ENCODE data around the gene AKT1.
"Not testable (repeated sequence)": the region's sequence is repeated elsewhere in the genome, so short reads cannot be mapped to it uniquely, and the experiment has no call there.

Gene AKT1

DNA sequence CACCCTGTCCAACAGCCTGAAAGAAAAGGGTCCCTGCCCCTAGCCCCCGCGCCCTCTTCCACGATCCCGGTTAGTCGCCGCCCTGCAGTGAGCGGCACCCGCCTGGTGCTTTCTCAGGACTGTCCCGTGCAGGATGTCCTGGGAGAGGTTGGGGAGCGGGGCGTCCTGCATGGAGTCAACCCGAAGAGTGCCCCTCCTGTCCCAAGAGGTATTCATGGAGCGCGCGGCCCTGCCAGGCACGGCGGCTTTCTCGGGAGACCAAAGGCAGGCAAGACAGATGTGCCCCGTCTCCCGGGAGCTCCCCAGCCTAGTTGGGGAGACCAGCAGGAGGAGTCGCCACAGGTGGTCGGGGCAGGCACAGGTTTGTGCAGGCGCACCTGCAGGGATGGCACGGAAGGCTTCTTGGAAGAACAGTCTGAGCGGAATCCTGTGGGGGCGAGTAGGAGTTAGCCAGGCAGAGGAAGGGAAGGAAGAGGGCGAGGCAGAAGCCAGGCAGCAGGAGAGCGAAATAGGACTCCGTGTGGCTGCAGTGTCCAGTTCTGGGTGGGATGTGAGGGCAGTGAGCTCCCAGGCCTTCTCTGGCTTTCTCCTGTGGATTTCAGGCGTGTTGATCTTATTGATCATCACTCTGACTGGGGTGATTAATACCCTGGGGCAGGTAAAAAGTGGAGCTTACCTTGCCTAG lies 41.9 kb downstream of the AKT1 start:
- Mint-ChIP-seq H3K36me3 (ENCODE audit: low read depth) (peaks cover 52% of the 10 kb centered on the region), H3K9me3 (no peaks in the 10 kb centered on the region), H3K4me1 (ENCODE audit: low read depth) (peaks cover 37% of the 10 kb centered on the region), H3K27ac (peak overlapping the region; percentile 95), H3K4me3 (peak overlapping the region; percentile 97), H3K27me3 (no peaks in the 10 kb centered on the region)
- DNase-seq = peak; percentile 50

- peaks cover 37% of the 10 kb centered on the region for H3K4me1 Mint-ChIP-seq (ENCODE audit: low read depth)
- H3K27ac Mint-ChIP-seq = peak within 1 kb of the TSS; percentile 95
- H3K9me3 Mint-ChIP-seq = no peaks in the 10 kb centered on the region
- peak within 1 kb of the TSS; percentile 97 for H3K4me3 Mint-ChIP-seq
- peaks cover 45% of the 10 kb centered on the region for H3K36me3 Mint-ChIP-seq (ENCODE audit: low read depth)
- no peaks in the 10 kb centered on the region for H3K27me3 Mint-ChIP-seq
- peak; percentile 100 for DNase-seq
Observed at GRCh38 chr14:104752735-104753527, 42.6 kb downstream of the AKT1 start, which contains the start of gene SIVA1. TSS of gene SIVA1 (plus strand) at chr14:104753147. CDS start at chr14:104753202, 55 bp downstream.

- DNase-seq = no peak
- Mint-ChIP-seq H3K4me3 (peak overlapping the region; percentile 97), H3K27me3 (no peaks in the 10 kb centered on the region), H3K36me3 (ENCODE audit: low read depth) (peaks cover 40% of the 10 kb centered on the region), H3K4me1 (ENCODE audit: low read depth) (peaks cover 37% of the 10 kb centered on the region), H3K27ac (peak overlapping the region; percentile 95), H3K9me3 (no peaks in the 10 kb centered on the region)
Observed at GRCh38 chr14:104752423-104752734, 43.2 kb downstream of the AKT1 start.

DNA sequence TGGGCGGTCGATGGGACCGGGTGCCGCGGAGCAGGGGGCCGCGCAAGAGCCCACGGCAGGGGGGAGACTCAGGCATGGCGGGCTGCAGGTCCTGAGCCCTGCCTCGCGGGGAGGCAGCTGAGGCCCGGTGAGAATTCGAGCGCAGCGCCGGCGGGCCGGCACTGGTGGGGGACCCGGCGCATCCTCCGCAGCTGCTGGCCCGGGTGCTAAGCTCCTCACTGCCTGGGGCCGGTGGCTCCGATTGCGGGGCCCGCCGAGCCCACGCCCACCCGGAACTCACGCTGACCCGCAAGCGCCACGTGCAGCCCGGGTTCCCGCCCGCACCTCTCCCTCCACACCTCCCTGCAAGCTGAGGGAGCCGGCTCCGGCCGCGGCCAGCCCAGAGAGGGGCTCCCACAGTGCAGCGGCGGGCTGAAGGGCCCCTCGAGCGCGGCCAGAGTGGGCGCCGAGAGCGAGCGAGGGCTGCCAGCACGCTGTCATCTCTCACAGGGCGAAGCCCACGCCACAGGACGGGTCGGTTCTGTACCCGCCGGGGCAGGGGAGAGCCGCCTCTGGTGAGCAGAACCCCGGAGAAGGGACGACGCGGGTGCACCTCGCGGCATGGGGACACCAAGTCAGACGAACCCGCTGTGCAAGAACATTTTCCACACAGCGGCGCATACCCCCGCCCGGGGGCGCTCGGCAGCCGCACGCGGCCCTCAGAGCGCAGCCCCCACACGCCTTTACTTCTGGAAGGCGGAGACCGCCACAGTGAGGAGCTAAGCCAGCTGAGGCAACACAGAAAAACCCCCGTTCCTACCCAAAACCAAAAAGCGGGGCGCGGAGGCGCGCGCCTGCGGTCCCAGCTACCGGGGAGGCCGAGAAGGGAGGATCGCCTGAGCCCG lies 43.8 kb downstream of the AKT1 start:
- Mint-ChIP-seq H3K27ac (peak overlapping the region; percentile 95), H3K4me3 (peak overlapping the region; percentile 97), H3K4me1 (ENCODE audit: low read depth) (peaks cover 32% of the 10 kb centered on the region), H3K36me3 (ENCODE audit: low read depth) (peaks cover 34% of the 10 kb centered on the region), H3K9me3 (no peaks in the 10 kb centered on the region), H3K27me3 (no peaks in the 10 kb centered on the region)
- no peak for DNase-seq

GRCh38 chr14:104750753-104751057 lies 44.8 kb downstream of the AKT1 start:
- not testable (repeated sequence) for H3K4me3 Mint-ChIP-seq, H3K27me3 Mint-ChIP-seq, H3K9me3 Mint-ChIP-seq, DNase-seq
- Mint-ChIP-seq H3K36me3 (ENCODE audit: low read depth) (peaks cover 23% of the 10 kb centered on the region), H3K4me1 (ENCODE audit: low read depth) (peaks cover 32% of the 10 kb centered on the region), H3K27ac (peak overlapping the region; percentile 63)

- Mint-ChIP-seq H3K4me3 (no peak overlapping the region), H3K27ac (no peak overlapping the region), H3K9me3 (no peaks in the 10 kb centered on the region), H3K27me3 (no peaks in the 10 kb centered on the region), H3K4me1 (ENCODE audit: low read depth) (peaks cover 33% of the 10 kb centered on the region), H3K36me3 (ENCODE audit: low read depth) (peaks cover 18% of the 10 kb centered on the region)
- no peak for DNase-seq
Observed at GRCh38 chr14:104750056-104750752, 45.3 kb downstream of the AKT1 start.

DNA sequence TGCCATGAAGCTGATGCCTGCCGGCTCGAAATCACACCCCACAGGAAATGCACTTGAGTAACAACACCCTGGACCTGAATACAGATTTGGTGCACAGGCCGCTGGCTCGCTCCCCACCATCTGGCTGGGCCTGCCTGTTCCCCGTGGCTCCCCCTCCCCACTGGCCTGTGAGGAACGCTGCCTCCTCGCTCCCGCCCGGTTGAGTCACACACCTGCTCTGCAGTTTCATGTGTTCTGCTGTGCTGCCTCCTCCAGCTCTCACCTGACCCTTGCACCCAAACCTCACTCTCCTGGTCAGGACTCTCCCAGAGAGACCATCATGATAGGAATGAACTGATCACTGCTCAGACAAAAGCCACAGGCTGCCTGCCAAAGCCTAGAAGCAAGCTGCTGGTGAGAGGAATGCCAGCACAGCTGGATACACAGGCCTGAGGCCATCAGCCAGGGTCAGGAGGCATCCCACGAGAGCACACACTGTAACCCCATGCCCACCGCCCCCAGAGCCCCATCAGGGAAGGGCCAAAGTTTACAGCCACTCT lies 46.4 kb downstream of the AKT1 start:
- no peak overlapping the region for H3K4me3 Mint-ChIP-seq
- no peaks in the 10 kb centered on the region for H3K9me3 Mint-ChIP-seq
- DNase-seq = no peak
- H3K27ac Mint-ChIP-seq = no peak overlapping the region
- H3K36me3 Mint-ChIP-seq (ENCODE audit: low read depth) = peaks cover 10% of the 10 kb centered on the region
- peaks cover 24% of the 10 kb centered on the region for H3K4me1 Mint-ChIP-seq (ENCODE audit: low read depth)
- H3K27me3 Mint-ChIP-seq = no peaks in the 10 kb centered on the region

DNA sequence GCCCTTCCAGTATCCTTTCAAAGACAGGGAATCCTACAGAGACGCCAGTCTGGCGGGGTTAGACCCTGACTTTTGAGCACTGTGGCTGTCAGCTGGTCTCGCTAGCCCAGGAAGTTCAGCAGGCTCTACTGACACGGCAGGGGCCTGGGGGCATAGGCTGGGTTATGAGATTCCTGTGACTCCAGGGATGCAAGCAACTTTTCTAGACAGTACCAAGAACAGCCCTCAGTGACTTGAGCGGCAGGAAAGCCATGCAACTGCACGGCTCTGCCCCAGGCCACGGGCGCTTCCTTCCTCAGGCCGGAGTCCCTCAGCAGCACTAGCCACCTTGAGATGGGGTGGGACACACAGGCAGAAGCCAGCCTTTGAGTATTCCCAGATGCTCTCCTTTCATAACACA lies 47.7 kb downstream of the AKT1 start:
- no peak overlapping the region for H3K27ac Mint-ChIP-seq
- peaks cover 18% of the 10 kb centered on the region for H3K4me1 Mint-ChIP-seq (ENCODE audit: low read depth)
- no peaks in the 10 kb centered on the region for H3K36me3 Mint-ChIP-seq (ENCODE audit: low read depth)
- no peak for DNase-seq
- H3K4me3 Mint-ChIP-seq = no peak overlapping the region
- no peaks in the 10 kb centered on the region for H3K9me3 Mint-ChIP-seq
- H3K27me3 Mint-ChIP-seq = no peaks in the 10 kb centered on the region

- H3K4me3 Mint-ChIP-seq = no peak overlapping the region
Observed at GRCh38 chr14:104746934-104747481, 48.5 kb downstream of the AKT1 start.

DNA sequence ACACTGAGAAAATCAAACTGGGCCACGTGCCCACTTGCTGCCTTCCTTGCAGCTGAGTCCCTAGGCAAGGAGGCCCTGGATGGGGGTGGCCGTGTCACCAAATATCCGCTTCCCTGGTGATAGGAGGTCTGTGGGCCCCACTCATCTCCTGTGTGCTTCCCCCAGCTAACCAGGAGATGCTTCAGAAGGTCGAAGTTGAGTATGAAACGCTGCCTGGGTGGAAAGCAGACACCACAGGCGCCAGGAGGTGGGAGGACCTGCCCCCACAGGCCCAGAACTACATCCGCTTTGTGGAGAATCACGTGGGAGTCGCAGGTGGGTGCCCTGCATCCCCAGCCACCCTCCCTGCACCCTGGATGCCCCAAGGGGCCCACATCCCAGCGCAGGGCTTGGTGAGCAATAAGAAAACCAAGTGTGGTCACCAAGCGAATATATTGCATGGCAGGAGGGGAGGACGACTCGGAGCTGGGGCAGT lies 49.4 kb downstream of the AKT1 start:
- H3K27me3 Mint-ChIP-seq = no peaks in the 10 kb centered on the region
- H3K36me3 Mint-ChIP-seq (ENCODE audit: low read depth) = no peaks in the 10 kb centered on the region
- H3K4me1 Mint-ChIP-seq (ENCODE audit: low read depth) = peaks cover 18% of the 10 kb centered on the region
- H3K4me3 Mint-ChIP-seq = no peak overlapping the region
- no peak for DNase-seq
- H3K27ac Mint-ChIP-seq = peak overlapping the region; percentile 61
- no peaks in the 10 kb centered on the region for H3K9me3 Mint-ChIP-seq

More at GRCh38 chr14:104746934-104747481, 48.5 kb downstream of the AKT1 start:
- Mint-ChIP-seq H3K27me3 (no peaks in the 10 kb centered on the region), H3K36me3 (ENCODE audit: low read depth) (no peaks in the 10 kb centered on the region), H3K9me3 (no peaks in the 10 kb centered on the region), H3K4me1 (ENCODE audit: low read depth) (peaks cover 18% of the 10 kb centered on the region), H3K27ac (no peak overlapping the region)
- no peak for DNase-seq

DNA sequence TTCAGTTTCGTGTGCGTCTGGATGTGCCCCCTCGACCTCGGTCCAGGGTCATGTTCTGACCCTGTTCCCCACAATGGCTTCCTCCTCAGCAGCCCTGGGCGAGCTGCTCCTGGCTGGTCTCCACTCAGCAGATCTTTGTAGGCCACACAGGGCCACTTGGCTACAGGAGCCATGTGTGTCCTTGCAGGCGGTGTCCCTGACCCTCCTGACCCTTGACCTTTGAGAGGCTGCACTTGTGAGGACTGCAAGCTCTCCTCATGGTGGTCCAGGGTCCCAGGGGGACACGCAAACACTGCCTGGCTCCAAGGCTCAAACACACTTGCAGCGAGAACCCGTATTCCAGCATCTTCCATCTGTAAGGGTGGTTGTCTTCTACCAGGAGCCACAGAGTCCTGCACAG lies 50.1 kb downstream of the AKT1 start:
- Mint-ChIP-seq H3K4me3 (no peak overlapping the region), H3K27ac (no peak overlapping the region), H3K9me3 (no peaks in the 10 kb centered on the region), H3K27me3 (no peaks in the 10 kb centered on the region), H3K36me3 (ENCODE audit: low read depth) (no peaks in the 10 kb centered on the region), H3K4me1 (ENCODE audit: low read depth) (peaks cover 18% of the 10 kb centered on the region)
- DNase-seq = no peak

GRCh38 chr14:104744484-104744883 lies 51.1 kb downstream of the AKT1 start:
- Mint-ChIP-seq H3K27ac (no peak overlapping the region), H3K4me1 (ENCODE audit: low read depth) (peaks cover 18% of the 10 kb centered on the region), H3K36me3 (ENCODE audit: low read depth) (no peaks in the 10 kb centered on the region), H3K27me3 (no peaks in the 10 kb centered on the region), H3K4me3 (no peak overlapping the region), H3K9me3 (no peaks in the 10 kb centered on the region)
- DNase-seq = no peak

DNA sequence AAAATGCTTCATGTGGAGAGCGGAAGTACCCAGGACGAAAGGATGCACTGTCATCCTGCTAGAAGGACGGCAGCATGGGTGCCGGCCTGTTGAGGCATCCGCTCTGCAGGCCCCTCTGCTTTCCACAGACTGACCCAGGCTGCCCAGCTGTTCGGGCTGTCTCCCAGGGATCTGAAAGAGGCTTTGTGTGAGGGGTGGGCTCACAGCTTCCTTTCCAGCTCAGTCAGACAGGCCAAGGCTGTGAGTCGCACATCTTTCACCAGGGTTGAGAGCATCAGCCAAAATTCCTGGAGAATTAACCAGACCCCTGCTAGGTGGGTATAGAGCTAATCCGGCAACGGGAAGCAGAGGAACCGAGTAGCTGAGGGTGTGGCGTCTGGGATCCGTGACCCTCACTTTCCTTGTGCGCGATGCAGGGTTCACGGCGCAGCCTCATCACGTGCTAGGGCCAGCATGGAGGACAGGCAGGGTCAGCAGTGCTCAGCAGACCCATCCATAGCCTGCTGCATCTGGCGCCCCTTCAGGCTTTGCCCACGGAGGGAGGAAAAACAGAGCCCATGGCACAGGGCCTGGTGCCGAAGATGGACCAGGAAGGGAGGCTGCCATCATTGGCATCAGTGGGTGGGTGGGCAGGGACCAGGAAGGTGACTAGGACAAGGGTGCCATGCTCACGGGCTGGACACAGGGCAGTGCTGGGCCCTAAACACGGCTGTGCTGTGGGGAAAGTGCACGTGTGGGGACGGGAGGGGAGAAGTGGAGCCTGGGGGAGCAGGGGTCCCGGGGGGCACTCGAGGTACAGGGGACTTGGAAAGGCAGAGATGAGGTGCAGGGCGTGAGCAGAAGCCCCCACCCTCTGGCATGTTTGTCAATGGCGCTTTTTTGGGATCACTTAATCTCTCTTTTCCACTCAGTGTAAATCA lies 51.8 kb downstream of the AKT1 start:
- H3K9me3 Mint-ChIP-seq = no peaks in the 10 kb centered on the region
- no peaks in the 10 kb centered on the region for H3K27me3 Mint-ChIP-seq
- H3K4me1 Mint-ChIP-seq (ENCODE audit: low read depth) = peaks cover 18% of the 10 kb centered on the region
- no peak for DNase-seq
- no peaks in the 10 kb centered on the region for H3K36me3 Mint-ChIP-seq (ENCODE audit: low read depth)
- H3K27ac Mint-ChIP-seq = no peak overlapping the region
- H3K4me3 Mint-ChIP-seq = no peak overlapping the region

Measured in activated T-cell treated with anti-CD3 and anti-CD28 coated beads, Interleukin-2, amount 50 U/mL, for 24 hours (primary cell).